Thyroid gland (tissue), 4 donors: ENCODE data around the gene ASH1L.

ENCODE experiments used
- POLR2A ChIP-seq, 2 donors: fragments of 450-650 bp; IDR thresholded peaks; one replicate each; pipeline ENCODE4 v1.6.1; 2017; ENCODE audit warnings: antibody characterized with exemption in 2 of 2, mild to moderate bottlenecking in 2 of 2, moderate library complexity in 1 of 2
- TF ChIP-seq, protein P1 (sequence below), 6 experiments: fragments of 200-600 bp in 3 of 6; fragments of 450-650 bp in 3 of 6; sonication (generic) in 3 of 6; IDR thresholded peaks; one replicate each; pipeline ENCODE4 v1.5.1; 2016 to 2019; ENCODE audit warnings: antibody characterized with exemption in 6 of 6, mild to moderate bottlenecking in 2 of 6, inconsistent platforms in 1 of 6, moderate library complexity in 1 of 6

- TF ChIP-seq, protein P1, sequence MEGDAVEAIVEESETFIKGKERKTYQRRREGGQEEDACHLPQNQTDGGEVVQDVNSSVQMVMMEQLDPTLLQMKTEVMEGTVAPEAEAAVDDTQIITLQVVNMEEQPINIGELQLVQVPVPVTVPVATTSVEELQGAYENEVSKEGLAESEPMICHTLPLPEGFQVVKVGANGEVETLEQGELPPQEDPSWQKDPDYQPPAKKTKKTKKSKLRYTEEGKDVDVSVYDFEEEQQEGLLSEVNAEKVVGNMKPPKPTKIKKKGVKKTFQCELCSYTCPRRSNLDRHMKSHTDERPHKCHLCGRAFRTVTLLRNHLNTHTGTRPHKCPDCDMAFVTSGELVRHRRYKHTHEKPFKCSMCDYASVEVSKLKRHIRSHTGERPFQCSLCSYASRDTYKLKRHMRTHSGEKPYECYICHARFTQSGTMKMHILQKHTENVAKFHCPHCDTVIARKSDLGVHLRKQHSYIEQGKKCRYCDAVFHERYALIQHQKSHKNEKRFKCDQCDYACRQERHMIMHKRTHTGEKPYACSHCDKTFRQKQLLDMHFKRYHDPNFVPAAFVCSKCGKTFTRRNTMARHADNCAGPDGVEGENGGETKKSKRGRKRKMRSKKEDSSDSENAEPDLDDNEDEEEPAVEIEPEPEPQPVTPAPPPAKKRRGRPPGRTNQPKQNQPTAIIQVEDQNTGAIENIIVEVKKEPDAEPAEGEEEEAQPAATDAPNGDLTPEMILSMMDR (IDR thresholded peaks at IDR 0.05), result no peak
- TF ChIP-seq POLR2A (IDR thresholded peaks at IDR 0.05), result no peak
These were observed 165.6 kb downstream of the ASH1L start for GRCh38 chr1:155396874-155397476.
